ENCODE data around the gene CTRL.

- TF ChIP-seq CTCF (optimal IDR thresholded peaks at IDR 0.05 in 1 of 3, IDR thresholded peaks at IDR 0.05 in 1 of 3, conservative IDR thresholded peaks at IDR 0.05 in 1 of 3; ENCODE audit: extremely low read depth in 1 of 3, insufficient read depth in 2 of 3, low read length in 3 of 3) (no peak), EZH2 (IDR thresholded peaks at IDR 0.05; ENCODE audit: low read length) (no peak)
Observed at GRCh38 chr16:67935402-67936123, 3.9 kb upstream of the CTRL start.
